ENCODE results near the gene FAM124A. TPM values are rescaled to one million over a fixed set of nuclear protein-coding genes. Genes with fewer than 3 reads are reported as not detected.

Gene FAM124A
- total RNA-seq, 3 donors from 2014 or later: 1.2 to 15.2 (median 2.1) TPM

DNA sequence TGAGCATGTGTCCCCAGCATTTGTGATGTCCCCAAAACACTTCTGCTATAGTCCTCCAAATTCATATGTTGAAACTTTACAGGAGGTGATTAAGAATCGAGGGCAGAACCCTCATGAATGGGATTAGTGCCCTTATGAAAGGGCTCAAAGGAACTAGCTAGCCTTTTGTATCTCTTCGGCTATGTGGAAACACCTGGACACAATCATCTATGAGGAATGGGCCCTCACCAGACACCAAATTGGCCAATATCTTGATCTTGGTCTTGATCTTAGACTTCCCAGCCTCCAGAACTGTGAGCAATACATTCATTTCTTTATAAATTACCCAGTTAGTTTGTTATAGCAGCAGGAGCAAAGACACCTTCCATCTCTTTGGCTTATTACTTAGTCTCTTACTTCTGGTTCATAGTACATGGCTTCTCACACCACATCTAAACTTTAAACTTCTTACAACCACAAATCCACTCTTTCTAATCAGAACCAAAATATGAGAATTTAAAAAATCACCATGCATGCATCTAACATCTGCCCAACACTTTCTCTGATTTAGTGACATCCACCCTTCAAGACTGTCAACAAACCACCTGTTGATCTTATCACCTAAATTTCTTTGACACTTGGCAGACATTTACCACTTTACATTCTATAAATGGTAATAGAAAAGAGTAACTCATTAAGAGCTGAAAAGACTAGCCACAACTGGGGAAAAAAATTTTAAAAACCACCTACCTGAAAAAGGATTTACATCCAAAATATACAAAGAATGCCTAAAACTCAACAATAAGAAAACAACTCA lies 110.6 kb downstream of the FAM124A start:
- intact Hi-C loops (cut with DNase I, micrococcal nuclease): no loop called here

GRCh38 chr13:51333421-51333820 lies 111.2 kb downstream of the FAM124A start:
- ATAC-seq: no peak
- TF ChIP-seq CTCF (IDR thresholded peaks at IDR 0.05): no peak
- no peaks in the 10 kb centered on the region for H3K4me1 ChIP-seq (ENCODE audit: low read depth)

More for the DNA sequence above, 110.6 kb downstream of the FAM124A start:
- Histone ChIP-seq H3K4me3 (no peak overlapping the region), H3K36me3 (ENCODE audit: low read depth) (no peaks in the 10 kb centered on the region), H3K4me1 (ENCODE audit: low read depth) (no peaks in the 10 kb centered on the region), H3K9me3 (no peaks in the 10 kb centered on the region)
- ATAC-seq (no peak), DNase-seq (no peak)
- TF ChIP-seq CTCF (IDR thresholded peaks at IDR 0.05): no peak

DNA sequence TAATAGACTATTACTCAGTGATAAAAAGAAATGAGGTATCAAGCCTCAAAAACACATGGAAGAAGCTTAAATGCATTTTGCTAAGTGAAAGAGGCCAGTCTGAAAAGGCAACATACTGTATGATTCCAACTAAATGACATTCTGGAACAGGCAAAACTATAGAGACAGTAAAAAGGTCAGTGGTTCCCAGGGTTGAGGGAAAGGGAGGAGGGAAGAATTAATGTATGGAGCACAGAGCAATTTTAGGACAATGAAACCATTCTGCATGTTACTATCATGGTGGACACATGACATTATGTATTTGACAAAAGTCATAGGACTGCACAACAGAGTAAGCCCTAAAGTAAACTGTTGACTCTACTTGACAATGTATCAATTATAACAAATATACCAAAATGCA lies 111.6 kb downstream of the FAM124A start:
- TF ChIP-seq CTCF (IDR thresholded peaks at IDR 0.05): no peak
- ATAC-seq (no peak), DNase-seq (no peak)
- intact Hi-C loops (cut with DNase I, micrococcal nuclease): no loop called here
- Histone ChIP-seq H3K4me1 (ENCODE audit: low read depth) (no peaks in the 10 kb centered on the region), H3K9me3 (no peaks in the 10 kb centered on the region), H3K4me3 (no peak overlapping the region), H3K36me3 (ENCODE audit: low read depth) (no peaks in the 10 kb centered on the region)

More at GRCh38 chr13:51333421-51333820, 111.2 kb downstream of the FAM124A start:
- no peak for DNase-seq
- Histone ChIP-seq H3K36me3 (ENCODE audit: low read depth) (no peaks in the 10 kb centered on the region), H3K9me3 (no peaks in the 10 kb centered on the region), H3K4me3 (no peak overlapping the region)
- intact Hi-C loops (cut with DNase I, micrococcal nuclease): no loop called here

Other genes with a start within 250 kb of the FAM124A start
- not detected for gene C13orf42, start 111.1 kb upstream of the FAM124A start, total RNA-seq
- not detected for gene SERPINE3, start 117.3 kb downstream of the FAM124A start, total RNA-seq
- gene INTS6, start 230.6 kb downstream of the FAM124A start, total RNA-seq: 10 to 100 TPM; 32.0 to 38.4 (median 36.3) TPM